Transverse colon (tissue), 3 donors: ENCODE data around the gene FRMD3.

ENCODE experiments used
- POLR2A ChIP-seq: fragments of 450-650 bp; IDR thresholded peaks from one replicate; pipeline ENCODE4 v1.6.1; 2016; ENCODE audit warnings: antibody characterized with exemption, mild to moderate bottlenecking, moderate library complexity
- TF ChIP-seq, protein P1 (sequence below), 5 experiments: fragments of 200-600 bp in 3 of 5; fragments of 450-650 bp in 2 of 5; sonication (generic) in 3 of 5; IDR thresholded peaks; 1 replicate in 2 of 5; 2 replicates in 3 of 5; pipeline ENCODE4 v1.5.1; 2016 to 2017; ENCODE audit warnings: antibody characterized with exemption in 5 of 5, inconsistent platforms in 3 of 5, mild to moderate bottlenecking in 2 of 5, moderate library complexity in 1 of 5

DNA sequence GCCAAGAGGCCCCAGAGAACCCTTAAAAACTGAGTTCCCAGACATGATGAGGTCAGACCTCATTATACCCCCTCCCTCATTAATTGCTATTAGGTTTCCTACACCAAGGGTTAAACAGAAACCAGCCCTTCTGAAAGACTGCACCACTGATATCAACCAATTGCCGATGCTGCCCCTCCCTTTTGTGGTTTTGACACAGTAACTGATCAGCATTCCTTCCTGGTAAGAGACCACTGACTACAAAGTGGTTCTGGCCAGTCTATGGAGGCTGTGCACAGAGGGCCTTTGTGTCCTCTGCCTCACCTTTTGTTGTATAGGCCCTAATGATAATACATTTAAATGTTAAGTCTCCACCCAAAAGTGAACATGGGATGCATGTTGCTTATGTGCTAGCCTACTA, 201.5 kb downstream of the FRMD3 start:
- TF ChIP-seq POLR2A: no peak
- TF ChIP-seq, protein P1, sequence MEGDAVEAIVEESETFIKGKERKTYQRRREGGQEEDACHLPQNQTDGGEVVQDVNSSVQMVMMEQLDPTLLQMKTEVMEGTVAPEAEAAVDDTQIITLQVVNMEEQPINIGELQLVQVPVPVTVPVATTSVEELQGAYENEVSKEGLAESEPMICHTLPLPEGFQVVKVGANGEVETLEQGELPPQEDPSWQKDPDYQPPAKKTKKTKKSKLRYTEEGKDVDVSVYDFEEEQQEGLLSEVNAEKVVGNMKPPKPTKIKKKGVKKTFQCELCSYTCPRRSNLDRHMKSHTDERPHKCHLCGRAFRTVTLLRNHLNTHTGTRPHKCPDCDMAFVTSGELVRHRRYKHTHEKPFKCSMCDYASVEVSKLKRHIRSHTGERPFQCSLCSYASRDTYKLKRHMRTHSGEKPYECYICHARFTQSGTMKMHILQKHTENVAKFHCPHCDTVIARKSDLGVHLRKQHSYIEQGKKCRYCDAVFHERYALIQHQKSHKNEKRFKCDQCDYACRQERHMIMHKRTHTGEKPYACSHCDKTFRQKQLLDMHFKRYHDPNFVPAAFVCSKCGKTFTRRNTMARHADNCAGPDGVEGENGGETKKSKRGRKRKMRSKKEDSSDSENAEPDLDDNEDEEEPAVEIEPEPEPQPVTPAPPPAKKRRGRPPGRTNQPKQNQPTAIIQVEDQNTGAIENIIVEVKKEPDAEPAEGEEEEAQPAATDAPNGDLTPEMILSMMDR (IDR thresholded peaks at IDR 0.05): no peak
